Thoracic aorta (tissue), 2 donors: ENCODE measurements around the gene ACAT2. TPM values are rescaled to one million over a fixed set of nuclear protein-coding genes. Genes with fewer than 3 reads are reported as not detected.
"Not testable (repeated sequence)": the region's sequence is repeated elsewhere in the genome, so short reads cannot be mapped to it uniquely, and the experiment has no call there.

Source experiments
- ATAC-seq: fragments of 150-250 bp; one replicate; pipeline ENCODE4 v1.8.0; 2017; ENCODE audit warnings: low read depth; ENCODE audit not compliant: insufficient number of reproducible peaks, low FRiP score
- DNase-seq: peaks from one replicate; pipeline ENCODE4 v3.0.0-alpha.2; 2020; ENCODE audit warnings: low spot score
- H3K27ac ChIP-seq, 2 donors: fragments of 200-600 bp; sonication (generic); 1 replicate in 1 of 2; 2 replicates in 1 of 2; pipeline ENCODE4 v1.5.1; 2016; ENCODE audit warnings: mild to moderate bottlenecking in 2 of 2, moderate library complexity in 2 of 2
- H3K27me3 ChIP-seq: fragments of 200-600 bp; sonication (generic); replicated peaks from 2 replicates; pipeline ENCODE4 v1.6.0; 2016; ENCODE audit warnings: mild to moderate bottlenecking; ENCODE audit not compliant: insufficient read depth
- H3K36me3 ChIP-seq: fragments of 200-600 bp; sonication (generic); one replicate; pipeline ENCODE4 v1.5.1; 2016
- H3K4me1 ChIP-seq, 2 donors: fragments of 200-600 bp; sonication (generic); 1 replicate in 1 of 2; 2 replicates in 1 of 2; pipeline versions ENCODE4 v1.5.1 to v1.6.0; 2016; ENCODE audit warnings: low read depth in 2 of 2, mild to moderate bottlenecking in 1 of 2; ENCODE audit not compliant: control insufficient read depth in 1 of 2
- H3K4me3 ChIP-seq: fragments of 200-600 bp; sonication (generic); 2 replicates; pipeline ENCODE4 v1.5.1; 2016; ENCODE audit warnings: mild to moderate bottlenecking
- H3K9me3 ChIP-seq: fragments of 200-600 bp; sonication (generic); 2 replicates; pipeline ENCODE4 v1.5.1; 2016
- CTCF ChIP-seq: fragments of 200-600 bp; sonication (generic); IDR thresholded peaks from one replicate; pipeline ENCODE4 v1.5.1; 2019; ENCODE audit warnings: antibody characterized with exemption
- total RNA-seq, 2 donors: library from RNA; depleted of rRNA; stranded (reverse); fragments of >200 nt; gene quantifications; one replicate each; pipeline versions ENCODE4 v1.1.0 to v1.2.3, GENCODE V29; 2016

ACAT2 gene
- total RNA-seq, 2 donors from 2014 or later = 8.1 to 11.1 TPM

- TF ChIP-seq CTCF = no peak
- Histone ChIP-seq H3K4me3 (no peak overlapping the region), H3K9me3 (no peaks in the 10 kb centered on the region), H3K36me3 (no peaks in the 10 kb centered on the region), H3K27ac (no peak overlapping the region), H3K27me3 (no peaks in the 10 kb centered on the region), H3K4me1 (no peaks in the 10 kb centered on the region)
- ATAC-seq (no peak), DNase-seq (no peak)
These were observed 59.3 kb downstream of the ACAT2 start for GRCh38 chr6:159821122-159821521.

GRCh38 chr6:159821726-159822125 lies 59.9 kb downstream of the ACAT2 start:
- H3K36me3 ChIP-seq = no peaks in the 10 kb centered on the region
- DNase-seq = no peak
- H3K27ac ChIP-seq = no peak overlapping the region
- no peaks in the 10 kb centered on the region for H3K27me3 ChIP-seq
- no peaks in the 10 kb centered on the region for H3K4me1 ChIP-seq
- no peak for TF ChIP-seq CTCF
- no peak for ATAC-seq
- H3K4me3 ChIP-seq = no peak overlapping the region
- no peaks in the 10 kb centered on the region for H3K9me3 ChIP-seq

DNA sequence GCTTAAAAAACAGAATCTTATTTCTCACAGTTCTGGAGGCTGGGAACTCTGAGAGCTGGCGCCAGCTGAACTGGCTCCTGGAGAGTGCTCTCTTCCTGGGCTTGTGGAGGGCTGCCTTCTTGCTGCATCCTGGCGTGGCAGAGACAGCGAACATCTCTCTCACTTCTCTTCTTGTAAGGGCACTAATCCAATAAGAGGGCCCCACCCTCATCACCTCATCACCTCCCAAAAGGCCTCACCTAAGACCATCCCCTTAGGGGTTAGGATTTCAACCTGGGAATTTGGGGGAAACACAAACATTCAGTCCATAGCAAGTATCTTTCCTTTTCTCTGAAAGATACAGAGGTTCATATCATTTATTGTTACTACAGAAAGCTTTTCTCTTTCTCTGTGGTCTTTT lies 62.1 kb downstream of the ACAT2 start:
- Histone ChIP-seq H3K27me3 (no peaks in the 10 kb centered on the region), H3K9me3 (no peaks in the 10 kb centered on the region), H3K27ac (no peak overlapping the region), H3K36me3 (no peaks in the 10 kb centered on the region), H3K4me3 (no peak overlapping the region), H3K4me1 (no peaks in the 10 kb centered on the region)
- DNase-seq = no peak
- no peak for ATAC-seq
- TF ChIP-seq CTCF = no peak

GRCh38 chr6:159824690-159825089 lies 62.8 kb downstream of the ACAT2 start:
- not testable (repeated sequence) for ATAC-seq, DNase-seq, H3K27ac ChIP-seq, H3K4me1 ChIP-seq, H3K36me3 ChIP-seq, H3K4me3 ChIP-seq, H3K27me3 ChIP-seq, H3K9me3 ChIP-seq

- no peak for DNase-seq
These were observed 64.2 kb downstream of the ACAT2 start for GRCh38 chr6:159826004-159826403.

More at GRCh38 chr6:159826004-159826403, 64.2 kb downstream of the ACAT2 start:
- Histone ChIP-seq H3K9me3 (no peaks in the 10 kb centered on the region), H3K36me3 (no peaks in the 10 kb centered on the region), H3K4me3 (no peak overlapping the region), H3K27ac (no peak overlapping the region), H3K27me3 (no peaks in the 10 kb centered on the region), H3K4me1 (no peaks in the 10 kb centered on the region)
- no peak for ATAC-seq
- TF ChIP-seq CTCF = no peak
